IPS-20b (cell line): ENCODE results near the gene PIGT.
"Not testable (repeated sequence)": the region's sequence is repeated elsewhere in the genome, so short reads cannot be mapped to it uniquely, and the experiment has no call there.

Experiments used
- H3K27ac ChIP-seq: one replicate; pipeline ENCODE4 v1.5.1; 2013; ENCODE audit warnings: low read length
- H3K27me3 ChIP-seq: 2 replicates; pipeline ENCODE4 v1.6.1; 2013; ENCODE audit warnings: mild to moderate bottlenecking, low read length, inconsistent platforms; ENCODE audit not compliant: insufficient read depth
- H3K36me3 ChIP-seq: 2 replicates; pipeline ENCODE4 v1.6.1; 2013; ENCODE audit warnings: low read depth, mild to moderate bottlenecking, inconsistent platforms, low read length, moderate library complexity; ENCODE audit not compliant: insufficient read depth
- H3K4me1 ChIP-seq: 2 replicates; pipeline ENCODE4 v1.6.1; 2013; ENCODE audit warnings: mild to moderate bottlenecking, control low read depth, inconsistent platforms, low read length, moderate library complexity; ENCODE audit not compliant: insufficient read depth
- H3K4me3 ChIP-seq: 2 replicates; pipeline ENCODE4 v1.5.1; 2013; ENCODE audit warnings: mild to moderate bottlenecking, low read length, inconsistent platforms
- H3K9ac ChIP-seq: 2 replicates; pipeline ENCODE4 v1.6.1; 2013; ENCODE audit warnings: low read depth, mild to moderate bottlenecking, inconsistent platforms, low read length, moderate library complexity
- H3K9me3 ChIP-seq: 2 replicates; pipeline ENCODE4 v1.6.1; 2013; ENCODE audit warnings: mild to moderate bottlenecking, low read depth, low read length, inconsistent platforms; ENCODE audit not compliant: insufficient read depth

Gene PIGT

DNA sequence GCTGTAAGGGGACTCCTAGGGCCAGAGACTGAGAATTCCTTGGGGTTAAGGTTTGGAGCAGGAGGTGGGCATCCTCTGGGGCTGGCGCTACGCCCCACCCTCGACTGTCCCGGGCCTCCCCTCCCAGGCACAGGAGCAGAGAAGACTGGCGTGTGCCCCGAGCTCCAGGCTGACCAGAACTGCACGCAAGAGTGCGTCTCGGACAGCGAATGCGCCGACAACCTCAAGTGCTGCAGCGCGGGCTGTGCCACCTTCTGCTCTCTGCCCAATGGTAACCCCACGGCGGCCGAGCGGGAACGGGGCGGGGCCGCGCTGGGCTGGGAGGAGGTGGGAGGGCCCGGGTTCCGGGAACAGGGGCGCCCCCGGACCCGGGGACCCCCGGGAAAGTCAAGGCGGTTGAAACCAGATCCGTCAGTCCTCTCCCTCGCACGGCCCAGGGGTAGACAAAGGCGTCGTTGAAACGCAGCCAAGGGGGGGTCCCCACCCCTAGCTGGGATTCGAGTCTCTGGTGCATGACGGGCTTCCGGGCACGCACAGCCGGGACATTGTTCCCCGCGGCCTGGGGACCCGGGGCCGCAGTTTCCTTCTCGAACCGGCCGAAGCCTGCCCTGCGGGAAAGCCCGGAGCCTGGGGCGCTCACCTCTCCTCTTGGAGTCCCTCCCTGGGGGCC lies 54.5 kb downstream of the PIGT start:
- peaks cover 36% of the 10 kb centered on the region for H3K27me3 ChIP-seq
- peaks cover 5% of the 10 kb centered on the region; the same call in 1 of the 2 replicates for H3K4me1 ChIP-seq
- peak overlapping the region; percentile 83 for H3K4me3 ChIP-seq

DNA sequence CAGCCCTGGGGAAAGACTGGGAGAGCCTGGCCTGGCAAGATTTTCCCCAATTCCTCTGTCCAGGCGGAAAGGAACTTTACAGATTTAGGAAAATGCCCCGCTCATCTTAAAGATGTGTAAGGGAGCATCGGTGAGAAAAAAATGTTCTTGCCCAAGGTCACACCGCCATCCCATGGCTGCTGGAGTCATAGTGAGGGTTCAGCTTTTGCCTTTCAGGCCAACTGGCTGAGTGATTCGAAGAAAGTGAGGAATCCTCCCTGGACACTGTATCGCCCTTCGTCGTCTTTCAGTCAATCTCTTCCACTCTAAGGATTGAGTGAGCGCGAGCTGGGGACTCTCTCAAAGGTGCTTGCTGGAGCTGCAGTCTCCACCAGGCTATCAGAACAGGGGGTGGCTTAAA lies 55.0 kb downstream of the PIGT start:
- Histone ChIP-seq H3K4me1 (peaks cover 5% of the 10 kb centered on the region; the same call in 1 of the 2 replicates), H3K4me3 (peak overlapping the region; percentile 83), H3K9me3 (no peaks in the 10 kb centered on the region), H3K9ac (peak overlapping the region; percentile 62; the same call in 1 of the 2 replicates), H3K36me3 (no peaks in the 10 kb centered on the region), H3K27me3 (peaks cover 36% of the 10 kb centered on the region), H3K27ac (no peak overlapping the region)

More for the DNA sequence above, 54.5 kb downstream of the PIGT start:
- H3K27ac ChIP-seq, result no peak overlapping the region
- H3K9me3 ChIP-seq, result no peaks in the 10 kb centered on the region
- peak overlapping the region; percentile 62; the same call in 1 of the 2 replicates for H3K9ac ChIP-seq
- H3K36me3 ChIP-seq, result no peaks in the 10 kb centered on the region

DNA sequence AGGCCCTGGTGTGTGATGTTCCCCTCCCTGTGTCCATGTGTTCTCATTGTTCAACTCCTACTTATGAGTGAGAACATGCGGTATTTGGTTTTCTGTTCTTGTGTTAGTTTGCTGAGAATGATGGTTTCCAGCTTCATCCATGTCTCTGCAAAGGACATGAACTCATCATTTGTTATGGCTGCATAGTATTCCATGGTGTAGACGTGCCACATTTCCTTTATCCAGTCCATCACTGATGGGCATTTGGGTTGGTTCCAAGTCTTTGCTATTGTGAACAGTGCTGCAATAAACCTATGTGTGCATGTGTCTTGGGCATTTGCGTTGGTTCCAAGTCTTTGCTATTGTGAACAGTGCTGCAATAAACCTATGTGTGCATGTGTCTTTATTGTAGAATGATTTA lies 56.3 kb downstream of the PIGT start:
- H3K4me1 ChIP-seq, H3K36me3 ChIP-seq, H3K9me3 ChIP-seq, H3K4me3 ChIP-seq, H3K27ac ChIP-seq, H3K9ac ChIP-seq: not testable (repeated sequence)
- H3K27me3 ChIP-seq, result peaks cover 36% of the 10 kb centered on the region
